Stimulated activated CD8-positive, alpha-beta memory T cell treated with anti-CD3 and anti-CD28 coated beads, Interleukin-7, amount 100 ng/mL, for 48 hours (primary cell): ENCODE results near the gene KRT82.

Experiments used
- DNase-seq, 2 donors: peaks; one replicate each; pipeline ENCODE4 v3.0.0-alpha.2; 2020; ENCODE audit warnings: low read depth in 1 of 2; ENCODE audit errors: extremely low read depth in 1 of 2

KRT82 gene

GRCh38 chr12:52363111-52363679 is 42.9 kb downstream of the KRT82 start:
- DNase-seq: no peak

DNA sequence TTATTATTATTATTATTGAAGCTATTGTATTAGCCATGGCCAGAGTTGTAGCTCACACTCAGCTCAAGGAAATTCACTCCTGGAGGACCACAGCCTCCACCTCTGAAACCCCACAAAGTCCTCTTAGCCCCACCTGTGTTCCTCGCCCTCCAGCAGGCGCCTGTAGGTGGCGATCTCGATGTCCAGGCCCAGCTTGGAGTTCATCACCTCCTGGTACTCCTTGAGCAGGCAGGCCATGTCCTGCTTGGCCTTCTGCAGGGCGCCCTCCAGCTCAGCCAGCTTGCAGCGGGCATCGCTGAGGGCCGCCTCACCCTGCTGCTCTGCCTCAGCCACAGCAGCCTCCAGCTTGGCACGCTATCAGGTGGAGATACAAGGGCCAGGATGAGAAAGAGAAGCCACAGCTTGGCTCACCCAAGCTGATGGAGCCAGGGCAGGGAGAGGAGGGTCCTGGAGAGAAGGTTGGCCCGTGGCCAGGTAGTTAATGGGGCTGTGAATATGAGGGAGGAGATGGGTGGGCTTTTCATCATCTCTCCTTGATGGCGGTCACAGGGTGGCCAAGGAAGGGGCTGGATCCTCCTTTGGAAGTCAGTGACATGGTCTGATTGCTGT is 43.9 kb downstream of the KRT82 start:
- no peak for DNase-seq

GRCh38 chr12:52361553-52361952 is 44.6 kb downstream of the KRT82 start:
- DNase-seq: no peak

DNA sequence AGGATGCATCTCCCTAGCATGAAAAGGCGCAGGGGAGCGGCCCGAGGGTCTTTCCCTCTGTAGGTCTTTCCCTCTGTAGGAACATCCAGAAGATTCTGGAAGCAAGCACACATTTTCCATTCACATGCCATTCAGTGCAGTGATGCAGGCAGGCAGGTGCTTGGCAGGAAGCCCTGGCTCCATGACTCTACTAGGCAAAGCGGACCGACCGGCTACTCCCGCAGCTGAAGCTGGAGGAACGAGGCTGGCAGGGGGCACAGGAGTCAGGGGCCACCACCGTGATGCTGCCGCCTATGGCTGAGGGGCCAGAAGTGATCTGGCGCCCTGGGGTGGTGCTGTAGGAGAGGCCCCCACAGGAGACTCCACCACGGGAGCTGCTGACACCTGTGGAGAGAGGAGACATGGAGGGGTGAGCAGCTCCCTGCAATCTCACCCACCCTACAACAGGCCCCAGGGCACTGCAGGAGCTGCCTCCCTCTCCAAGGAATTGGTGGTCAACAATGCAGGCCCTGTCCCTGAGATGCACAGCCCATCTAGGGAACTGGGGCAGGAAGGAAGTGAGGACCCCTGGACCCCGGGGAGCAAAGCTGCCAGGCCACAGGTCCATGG is 45.4 kb downstream of the KRT82 start:
- DNase-seq: no peak

DNA sequence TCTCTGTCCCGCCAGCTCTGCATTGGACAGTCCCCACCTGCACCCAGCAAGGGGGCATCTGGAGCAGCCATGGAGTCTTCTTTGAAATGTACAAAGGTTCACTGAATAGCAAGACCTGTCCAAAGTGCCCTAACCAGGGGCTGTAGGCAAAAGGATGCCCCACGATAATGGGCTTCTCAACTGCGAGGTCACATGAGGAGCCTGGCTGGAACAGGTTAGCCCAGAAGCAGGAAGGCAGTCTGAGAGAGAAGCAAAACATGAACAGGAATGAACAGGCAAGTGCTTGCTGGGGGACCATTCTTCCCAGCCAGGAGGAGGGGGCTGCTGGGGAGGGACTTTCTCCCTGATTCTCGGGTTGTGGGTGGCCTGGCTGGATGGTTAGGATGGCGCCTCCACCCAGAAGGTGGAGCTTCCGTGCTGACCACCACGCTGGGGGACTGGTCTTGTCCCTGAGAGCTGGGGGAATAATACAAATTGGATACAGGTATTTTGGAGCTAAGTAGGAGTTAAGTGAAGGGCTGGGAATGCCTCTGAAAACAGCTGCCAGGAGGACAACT is 46.0 kb downstream of the KRT82 start:
- no peak for DNase-seq

DNA sequence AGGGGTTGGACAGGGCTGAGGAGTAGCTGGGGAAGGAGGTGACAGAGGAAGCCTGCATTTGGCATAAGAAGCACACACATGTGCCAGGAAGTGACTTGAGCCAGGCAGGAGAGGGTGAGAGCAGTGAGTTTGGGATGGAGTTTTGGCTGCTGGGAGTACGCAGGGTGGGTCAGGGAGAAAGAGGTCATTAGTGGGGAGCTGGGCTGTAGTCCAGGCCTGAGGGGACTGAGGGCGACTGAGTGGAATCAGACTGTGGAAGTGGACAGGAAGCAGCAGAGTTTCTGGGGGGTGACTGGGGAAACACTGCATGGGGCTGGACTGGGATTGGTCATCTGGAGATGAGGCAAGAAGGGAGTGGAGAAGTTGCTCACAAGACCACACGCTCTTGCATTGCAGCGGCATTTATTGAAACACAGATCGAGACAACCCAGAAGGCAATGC is 46.5 kb downstream of the KRT82 start:
- DNase-seq: no peak

DNA sequence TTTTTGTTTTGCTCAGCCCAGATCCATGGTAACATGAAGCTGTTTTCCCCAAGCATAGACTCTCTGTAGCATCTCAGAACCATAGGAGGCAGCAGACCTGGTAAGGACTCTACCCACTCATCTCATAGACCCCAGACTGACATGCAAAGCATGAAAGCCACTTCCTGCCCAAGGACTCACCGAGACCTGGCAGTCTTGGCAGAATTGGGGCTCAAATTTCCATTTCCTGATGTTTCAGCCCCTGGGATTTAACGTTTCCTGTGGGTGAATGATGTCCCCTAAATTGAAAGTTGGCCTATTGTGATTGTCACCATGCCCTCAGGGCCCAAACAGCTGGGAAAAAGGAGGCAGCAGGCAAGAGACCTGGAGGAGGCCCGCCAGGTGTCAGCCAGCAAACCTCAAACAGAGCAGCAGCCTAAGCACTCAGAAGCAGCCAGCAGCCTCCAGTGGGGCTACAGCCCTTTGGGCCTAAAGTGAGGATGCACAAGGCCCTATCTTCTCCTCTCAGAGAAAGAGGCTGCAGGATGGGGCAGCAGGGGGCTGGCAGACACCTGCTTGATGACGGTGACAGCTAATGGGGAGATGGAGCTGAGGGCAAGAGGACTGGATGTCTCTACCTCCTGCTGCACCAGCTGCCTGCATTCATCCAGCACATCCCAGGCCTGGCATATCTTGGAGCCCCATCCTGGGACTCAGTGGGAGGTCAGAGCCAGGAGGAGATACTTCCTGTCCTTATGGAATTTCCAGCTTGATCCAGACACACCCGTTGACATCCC is 47.4 kb downstream of the KRT82 start:
- peak; percentile 8 to 17 for DNase-seq

DNA sequence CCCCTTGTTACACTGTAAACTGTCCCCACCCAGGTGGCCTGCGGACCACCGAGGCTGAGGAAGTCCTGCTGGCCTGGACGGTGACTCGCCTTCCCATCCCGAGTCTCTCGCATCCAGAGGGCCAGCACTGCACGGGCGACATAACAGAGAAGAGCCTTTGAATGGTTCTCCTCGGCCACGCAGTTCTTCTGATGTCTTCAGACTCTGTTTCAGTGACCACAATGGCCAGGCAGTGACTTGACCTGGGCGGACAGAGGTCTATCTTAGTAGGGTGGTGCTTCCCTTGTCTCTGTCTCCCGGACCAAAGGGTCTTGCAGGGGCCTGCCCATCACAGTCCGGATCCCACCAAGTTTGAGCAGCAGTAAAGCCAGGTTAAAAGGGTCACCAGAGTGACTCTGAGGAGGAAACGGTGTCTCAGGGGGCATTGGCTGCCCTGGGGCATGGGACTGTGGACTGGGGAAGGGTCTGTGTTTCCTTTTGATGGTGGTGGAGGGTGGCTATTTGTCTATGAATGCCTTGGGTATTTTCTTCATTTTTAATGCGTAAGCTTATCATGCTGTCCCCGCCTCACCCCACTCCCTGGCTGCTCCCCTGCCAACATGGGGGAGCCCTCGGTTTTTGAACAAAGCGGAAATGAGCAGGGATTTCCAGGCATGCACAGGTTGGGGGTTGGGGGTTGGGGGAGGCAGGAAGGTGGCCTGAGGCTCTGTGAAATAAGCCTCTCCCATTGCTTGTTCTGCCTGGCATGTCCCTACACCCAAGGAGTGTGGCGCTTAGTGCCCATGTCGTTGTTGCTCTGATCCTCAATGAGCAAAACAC is 49.2 kb downstream of the KRT82 start:
- no peak for DNase-seq

GRCh38 chr12:52356031-52356761 is 49.9 kb downstream of the KRT82 start:
- no peak for DNase-seq

DNA sequence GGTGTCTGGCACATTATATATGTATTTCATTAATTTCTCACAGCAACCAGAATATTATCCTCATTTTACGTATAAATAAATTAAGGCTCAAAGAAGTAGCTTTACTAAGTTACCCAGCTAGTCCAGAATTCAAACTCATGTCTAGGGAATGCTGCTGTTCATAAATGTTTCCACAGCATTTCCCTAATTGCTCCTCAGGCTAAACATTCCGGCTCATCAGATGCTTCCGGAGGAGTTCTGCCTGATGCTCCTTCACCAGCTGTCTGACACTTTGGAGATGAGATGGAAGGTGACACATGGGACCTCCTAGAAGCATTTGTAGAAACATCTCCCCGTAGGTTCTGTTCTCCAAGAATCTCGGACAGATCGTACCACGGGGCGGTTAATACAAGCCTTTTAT is 51.0 kb downstream of the KRT82 start:
- no peak for DNase-seq

DNA sequence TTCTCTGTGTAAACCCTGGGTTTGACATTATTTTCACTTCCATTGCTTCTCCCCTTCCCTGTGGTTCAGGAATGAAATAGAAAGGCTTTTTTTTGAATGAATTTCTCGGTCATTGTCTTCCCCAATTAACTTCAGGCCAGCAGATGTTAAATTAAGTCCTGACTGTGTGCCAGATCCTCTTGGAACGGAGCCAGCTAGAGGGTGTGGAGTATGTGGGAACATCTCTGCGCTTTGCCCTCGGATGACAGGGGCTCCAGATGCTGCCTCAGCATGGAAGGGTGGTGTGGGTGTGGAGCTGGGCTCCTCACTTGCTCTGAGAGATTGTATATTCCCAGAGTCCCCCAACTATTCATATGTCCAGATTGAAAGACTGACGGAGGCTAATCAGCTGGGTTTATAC is 51.9 kb downstream of the KRT82 start:
- DNase-seq: no peak

DNA sequence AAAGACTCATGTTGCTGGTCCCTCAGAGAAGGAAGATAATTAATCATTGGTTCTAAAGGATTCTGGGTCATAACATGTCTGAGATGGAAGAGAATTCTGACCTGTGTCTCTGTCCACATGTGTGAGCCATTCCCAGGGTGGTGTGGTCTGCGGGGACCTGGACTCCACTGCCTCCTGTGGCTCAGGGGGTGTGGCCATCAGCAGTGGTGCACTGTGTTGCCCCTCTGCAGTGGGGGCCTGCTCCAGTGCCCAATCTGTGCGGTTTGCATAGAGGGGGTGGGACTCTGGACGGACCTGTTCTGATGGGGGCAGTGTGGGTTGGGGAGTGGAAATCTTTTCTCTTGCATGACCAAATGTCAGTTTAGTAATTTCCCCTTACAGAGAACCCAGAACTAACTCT is 52.4 kb downstream of the KRT82 start:
- no peak for DNase-seq

DNA sequence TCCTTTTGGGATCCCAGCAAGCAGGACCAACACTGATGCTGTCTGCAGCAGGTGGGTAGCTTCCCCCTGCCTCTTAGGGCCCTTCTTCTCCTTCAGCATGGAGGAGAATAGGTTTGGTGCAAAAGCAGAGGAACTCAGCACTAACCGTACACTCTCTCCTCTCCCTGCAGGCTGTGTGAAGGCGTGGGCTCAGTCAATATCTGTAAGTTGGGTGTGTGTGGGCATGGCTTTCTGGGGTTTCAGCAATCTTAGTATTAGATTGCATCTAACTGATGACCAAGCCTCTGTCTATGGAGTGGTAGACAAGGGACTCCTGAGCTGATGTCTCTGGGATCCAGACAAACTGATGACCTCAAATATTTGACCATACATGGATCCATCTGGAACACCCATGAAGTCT is 53.2 kb downstream of the KRT82 start:
- no peak for DNase-seq

DNA sequence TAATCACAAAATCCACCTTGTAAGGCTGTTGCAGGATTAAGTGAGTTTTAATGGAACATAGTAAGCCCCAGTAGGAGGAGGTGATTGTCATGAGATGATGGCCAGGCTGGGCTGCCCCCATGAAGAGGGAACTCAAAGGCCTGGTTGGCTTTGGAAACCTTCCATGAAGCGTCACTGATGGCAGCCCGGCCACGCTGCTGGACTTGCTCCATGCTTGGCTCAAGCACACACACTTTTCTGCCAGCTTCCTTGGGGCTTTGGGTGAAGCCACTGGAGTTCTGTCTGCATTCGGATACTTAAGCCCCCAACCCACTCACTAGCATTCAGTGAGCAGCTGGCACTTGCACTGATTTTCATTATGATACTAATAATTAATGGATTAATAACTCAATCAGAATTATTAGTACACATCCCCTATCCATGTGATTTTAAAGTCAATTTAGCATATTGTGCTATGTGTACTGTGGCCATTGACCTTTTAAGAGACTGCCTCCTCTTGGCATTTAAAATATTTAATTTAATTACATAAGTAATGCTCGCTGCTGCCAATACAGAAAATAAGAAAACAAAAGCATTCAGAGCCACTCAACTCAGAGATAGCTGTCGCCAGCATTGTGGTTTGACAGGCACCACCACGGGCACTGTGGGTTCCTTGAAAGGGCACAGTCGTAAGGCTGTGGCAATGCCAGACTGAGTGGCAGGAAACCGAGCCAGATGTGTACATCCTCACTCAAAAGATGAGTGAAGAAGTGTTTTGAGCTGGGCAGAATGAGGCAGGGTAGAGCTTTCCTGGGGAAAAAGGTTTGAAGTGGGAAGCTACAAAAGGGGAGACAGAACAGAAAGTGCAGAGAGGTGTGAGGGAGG is 54.7 kb downstream of the KRT82 start:
- peak; percentile 16 to 23 for DNase-seq

- no peak for DNase-seq
Measured at GRCh38 chr12:52350786-52351185, 55.3 kb downstream of the KRT82 start.

- no peak for DNase-seq
Measured at GRCh38 chr12:52350021-52350620, 56.0 kb downstream of the KRT82 start.

DNA sequence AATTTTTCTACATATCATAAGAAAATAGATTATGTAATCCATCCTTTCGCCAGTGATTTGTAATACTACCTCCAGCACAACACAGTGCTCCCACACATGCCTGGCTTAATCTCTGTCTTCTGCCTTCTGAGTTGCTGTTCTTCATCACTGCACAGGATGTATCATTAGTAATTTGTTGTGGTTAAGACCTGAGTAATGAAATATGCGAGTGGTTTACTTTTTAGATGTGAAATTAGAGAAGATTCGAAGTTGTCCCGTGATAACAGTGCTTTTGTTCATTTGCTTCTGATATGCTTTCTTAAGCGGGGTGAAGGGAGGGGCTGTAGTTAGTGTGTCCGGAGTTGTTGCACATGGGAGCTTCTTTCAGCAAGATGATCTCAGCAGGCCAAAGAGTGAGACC is 56.9 kb downstream of the KRT82 start:
- DNase-seq: no peak
